WTC11 (cell line): ENCODE results near the gene SLC38A8.

ENCODE experiments used
- CBFB ChIP-seq: sonication (generic); formaldehyde crosslinking; IDR thresholded peaks from 2 replicates; pipeline ENCODE4 v1.8.1; 2022; ENCODE audit warnings: mild to moderate bottlenecking, low read depth, missing genetic modification reagents
- CTCF ChIP-seq: fragments of 200-600 bp; IDR thresholded peaks from 2 replicates; pipeline ENCODE4 v1.8.0; 2022; ENCODE audit warnings: antibody characterized with exemption
- NR2C2 ChIP-seq: sonication (generic); formaldehyde crosslinking; IDR thresholded peaks from 2 replicates; pipeline ENCODE4 v1.8.0; 2022; ENCODE audit warnings: mild to moderate bottlenecking, missing genetic modification reagents
- TEAD4 ChIP-seq: sonication (generic); formaldehyde crosslinking; IDR thresholded peaks from 2 replicates; pipeline ENCODE4 v1.8.0; 2022; ENCODE audit warnings: mild to moderate bottlenecking, missing genetic modification reagents

- TF ChIP-seq CTCF (no peak), NR2C2 (CRISPR knock-in tag) (no peak), CBFB (CRISPR knock-in tag) (no peak), TEAD4 (CRISPR knock-in tag) (no peak)
These were observed 16.5 kb upstream of the SLC38A8 start for GRCh38 chr16:84059111-84059510.
